ENCODE data around the gene CRACR2A.

GRCh38 chr12:3594966-3595365 lies 157.9 kb downstream of the CRACR2A start:
- TF ChIP-seq ZNF174 (CRISPR knock-in tag; IDR thresholded peaks at IDR 0.05) (no peak), ATF1 (CRISPR knock-in tag; IDR thresholded peaks at IDR 0.05) (no peak), ATF1 (tag; IDR thresholded peaks at IDR 0.05) (no peak), DPF2 (IDR thresholded peaks at IDR 0.05) (no peak), CREM (IDR thresholded peaks at IDR 0.05; ENCODE audit: low read depth) (no peak)
- TF ChIP-seq, protein P1, sequence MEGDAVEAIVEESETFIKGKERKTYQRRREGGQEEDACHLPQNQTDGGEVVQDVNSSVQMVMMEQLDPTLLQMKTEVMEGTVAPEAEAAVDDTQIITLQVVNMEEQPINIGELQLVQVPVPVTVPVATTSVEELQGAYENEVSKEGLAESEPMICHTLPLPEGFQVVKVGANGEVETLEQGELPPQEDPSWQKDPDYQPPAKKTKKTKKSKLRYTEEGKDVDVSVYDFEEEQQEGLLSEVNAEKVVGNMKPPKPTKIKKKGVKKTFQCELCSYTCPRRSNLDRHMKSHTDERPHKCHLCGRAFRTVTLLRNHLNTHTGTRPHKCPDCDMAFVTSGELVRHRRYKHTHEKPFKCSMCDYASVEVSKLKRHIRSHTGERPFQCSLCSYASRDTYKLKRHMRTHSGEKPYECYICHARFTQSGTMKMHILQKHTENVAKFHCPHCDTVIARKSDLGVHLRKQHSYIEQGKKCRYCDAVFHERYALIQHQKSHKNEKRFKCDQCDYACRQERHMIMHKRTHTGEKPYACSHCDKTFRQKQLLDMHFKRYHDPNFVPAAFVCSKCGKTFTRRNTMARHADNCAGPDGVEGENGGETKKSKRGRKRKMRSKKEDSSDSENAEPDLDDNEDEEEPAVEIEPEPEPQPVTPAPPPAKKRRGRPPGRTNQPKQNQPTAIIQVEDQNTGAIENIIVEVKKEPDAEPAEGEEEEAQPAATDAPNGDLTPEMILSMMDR (IDR thresholded peaks at IDR 0.05 in 2 of 3, conservative IDR thresholded peaks at IDR 0.05 in 1 of 3; ENCODE audit: insufficient read depth in 2 of 3, low read depth in 1 of 3, low read length in 3 of 3) = no peak
- TF ChIP-seq, protein P2, sequence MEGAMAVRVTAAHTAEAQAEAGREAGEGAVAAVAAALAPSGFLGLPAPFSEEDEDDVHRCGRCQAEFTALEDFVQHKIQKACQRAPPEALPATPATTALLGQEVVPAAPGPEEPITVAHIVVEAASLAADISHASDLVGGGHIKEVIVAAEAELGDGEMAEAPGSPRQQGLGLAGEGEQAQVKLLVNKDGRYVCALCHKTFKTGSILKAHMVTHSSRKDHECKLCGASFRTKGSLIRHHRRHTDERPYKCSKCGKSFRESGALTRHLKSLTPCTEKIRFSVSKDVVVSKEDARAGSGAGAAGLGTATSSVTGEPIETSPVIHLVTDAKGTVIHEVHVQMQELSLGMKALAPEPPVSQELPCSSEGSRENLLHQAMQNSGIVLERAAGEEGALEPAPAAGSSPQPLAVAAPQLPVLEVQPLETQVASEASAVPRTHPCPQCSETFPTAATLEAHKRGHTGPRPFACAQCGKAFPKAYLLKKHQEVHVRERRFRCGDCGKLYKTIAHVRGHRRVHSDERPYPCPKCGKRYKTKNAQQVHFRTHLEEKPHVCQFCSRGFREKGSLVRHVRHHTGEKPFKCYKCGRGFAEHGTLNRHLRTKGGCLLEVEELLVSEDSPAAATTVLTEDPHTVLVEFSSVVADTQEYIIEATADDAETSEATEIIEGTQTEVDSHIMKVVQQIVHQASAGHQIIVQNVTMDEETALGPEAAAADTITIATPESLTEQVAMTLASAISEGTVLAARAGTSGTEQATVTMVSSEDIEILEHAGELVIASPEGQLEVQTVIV (CRISPR knock-in tag; IDR thresholded peaks at IDR 0.05; ENCODE audit: borderline replicate concordance) = no peak

All from K562 (cell line).